Right hindlimb (tissue), 1 donor: ENCODE measurements around the gene PNMT.

Source experiments
- DNase-seq: peaks from one replicate; pipeline ENCODE4 v3.0.0-alpha.2; 2018

The PNMT gene

GRCh38 chr17:39653662-39654331 is 14.5 kb upstream of the PNMT start:
- no peak for DNase-seq

GRCh38 chr17:39655105-39655504 is 13.1 kb upstream of the PNMT start:
- DNase-seq = no peak

- DNase-seq = no peak
Observed at GRCh38 chr17:39658346-39658745, 9.9 kb upstream of the PNMT start.

- no peak for DNase-seq
Observed at GRCh38 chr17:39658760-39659159, 9.5 kb upstream of the PNMT start.

- DNase-seq = no peak
Observed at GRCh38 chr17:39659279-39660010, 8.8 kb upstream of the PNMT start.

- DNase-seq = no peak
Observed at GRCh38 chr17:39660011-39660360, 8.3 kb upstream of the PNMT start.

GRCh38 chr17:39660397-39661385 is 7.6 kb upstream of the PNMT start:
- DNase-seq = no peak

GRCh38 chr17:39661744-39662541 is 6.3 kb upstream of the PNMT start:
- no peak for DNase-seq

GRCh38 chr17:39662551-39663339 is 5.5 kb upstream of the PNMT start:
- DNase-seq = no peak

- no peak for DNase-seq
Observed at GRCh38 chr17:39663340-39663687, 4.9 kb upstream of the PNMT start.

- no peak for DNase-seq
Observed at GRCh38 chr17:39663688-39664580, 4.3 kb upstream of the PNMT start.

- DNase-seq = no peak
Observed at GRCh38 chr17:39664581-39665561, 3.4 kb upstream of the PNMT start, which contains the start of gene TCAP. Gene TCAP (plus strand): TSS chr17:39665349. CDS start chr17:39665360, 11 bp downstream.

- DNase-seq = no peak
Observed at GRCh38 chr17:39665642-39666224, 2.5 kb upstream of the PNMT start.

- no peak for DNase-seq
Observed at GRCh38 chr17:39666231-39666600, 2.0 kb upstream of the PNMT start.

GRCh38 chr17:39666601-39667261 is 1.5 kb upstream of the PNMT start:
- no peak for DNase-seq

GRCh38 chr17:39667262-39667944 is 850 bp upstream of the PNMT start:
- no peak for DNase-seq

GRCh38 chr17:39669897-39670735 is 1.9 kb downstream of the PNMT start:
- no peak for DNase-seq
